Neural cell (in vitro differentiated cells): ENCODE results near the gene WDR5. TPM values are rescaled to one million over a fixed set of nuclear protein-coding genes. Genes with fewer than 3 reads are reported as not detected.

ENCODE experiments used
- H2AFZ ChIP-seq: fragments of 200-600, 300-800 bp; sonication (generic), shearing (Covaris generic); 2 replicates; pipeline ENCODE4 v1.6.0; 2014; ENCODE audit warnings: low read depth, mild to moderate bottlenecking, antibody characterized with exemption, low read length, moderate library complexity
- H3F3A ChIP-seq: fragments of 200-600 bp; shearing (Covaris generic); 2 replicates; pipeline ENCODE4 v1.6.1; 2016; ENCODE audit warnings: mild to moderate bottlenecking, moderate library complexity, mixed read lengths, antibody characterized with exemption, low read length; ENCODE audit not compliant: insufficient read depth, poor library complexity, severe bottlenecking
- H3K27ac ChIP-seq: fragments of 200-600, 300-800 bp; sonication (generic), shearing (Covaris generic); 2 replicates; pipeline ENCODE4 v1.5.1; 2014; ENCODE audit warnings: mild to moderate bottlenecking, low read length, moderate library complexity
- H3K27me3 ChIP-seq: fragments of 300-800, 200-600 bp; sonication (generic), shearing (Covaris generic); 2 replicates; pipeline ENCODE4 v1.6.0; 2014; ENCODE audit warnings: mild to moderate bottlenecking, low read depth, low read length, moderate library complexity; ENCODE audit not compliant: insufficient read depth
- H3K36me3 ChIP-seq: fragments of 300-800, 200-600 bp; sonication (generic), shearing (Covaris generic); 2 replicates; pipeline ENCODE4 v1.5.1; 2014; ENCODE audit warnings: mild to moderate bottlenecking, antibody characterized with exemption, low read length, moderate library complexity; ENCODE audit not compliant: insufficient read depth
- H3K4me2 ChIP-seq: fragments of 300-800, 200-600 bp; sonication (generic), shearing (Covaris generic); 2 replicates; pipeline ENCODE4 v1.6.0; 2014; ENCODE audit warnings: mild to moderate bottlenecking, low read length
- H3K4me3 ChIP-seq: fragments of 300-800, 200-600 bp; sonication (generic), shearing (Covaris generic); 2 replicates; pipeline ENCODE4 v1.5.1; 2014; ENCODE audit warnings: mild to moderate bottlenecking, low read length, moderate library complexity
- H3K79me2 ChIP-seq: fragments of 200-600 bp; shearing (Covaris generic); replicated peaks from 2 replicates; pipeline ENCODE4 v1.6.0; 2014; ENCODE audit warnings: mild to moderate bottlenecking, low read length, moderate library complexity; ENCODE audit not compliant: insufficient read depth
- H3K9ac ChIP-seq: fragments of 300-800, 200-600 bp; sonication (generic), shearing (Covaris generic); 2 replicates; pipeline ENCODE4 v1.6.1; 2016; ENCODE audit warnings: mild to moderate bottlenecking, low read length, mixed read lengths
- H3K9me2 ChIP-seq: fragments of 200-600 bp; shearing (Covaris generic); 2 replicates; pipeline ENCODE4 v1.6.1; 2016; ENCODE audit warnings: mild to moderate bottlenecking, low read length, mixed read lengths; ENCODE audit not compliant: insufficient read depth
- H3K9me3 ChIP-seq: fragments of 200-600, 300-800 bp; sonication (generic), shearing (Covaris generic); 2 replicates; pipeline ENCODE4 v1.6.1; 2016; ENCODE audit warnings: mild to moderate bottlenecking, mixed run types, low read length, moderate library complexity, mixed read lengths
- H4K20me1 ChIP-seq: fragments of 200-600 bp; shearing (Covaris generic); 2 replicates; pipeline ENCODE4 v1.6.1; 2016; ENCODE audit warnings: mild to moderate bottlenecking, mixed run types; ENCODE audit not compliant: insufficient read depth
- EP300 ChIP-seq: fragments of 450-650 bp; conservative IDR thresholded peaks from 2 replicates; pipeline ENCODE4 v1.6.1; 2014; ENCODE audit warnings: antibody characterized with exemption, mild to moderate bottlenecking, moderate library complexity; ENCODE audit not compliant: poor library complexity, severe bottlenecking
- EZH2 ChIP-seq: fragments of 200-600, 300-800 bp; shearing (Covaris generic), sonication (generic); IDR thresholded peaks from 2 replicates; pipeline ENCODE4 v1.6.1; 2014; ENCODE audit warnings: antibody characterized with exemption, low read length, borderline replicate concordance, mild to moderate bottlenecking; ENCODE audit not compliant: insufficient read depth, poor library complexity, severe bottlenecking
- MXI1 ChIP-seq: fragments of 450-650 bp; conservative IDR thresholded peaks from 2 replicates; pipeline ENCODE4 v1.6.1; 2014; ENCODE audit warnings: antibody characterized with exemption, mild to moderate bottlenecking; ENCODE audit not compliant: poor library complexity, severe bottlenecking
- POLR2AphosphoS5 ChIP-seq: IDR thresholded peaks from 2 replicates; pipeline ENCODE4 v1.6.1; 2012
- RAD21 ChIP-seq: fragments of 450-650 bp; conservative IDR thresholded peaks from 2 replicates; pipeline ENCODE4 v1.6.1; 2014; ENCODE audit warnings: antibody characterized with exemption, mild to moderate bottlenecking, moderate library complexity
- SMC3 ChIP-seq: fragments of 450-650 bp; conservative IDR thresholded peaks from 2 replicates; pipeline ENCODE4 v1.6.1; 2014; ENCODE audit warnings: antibody characterized with exemption, mild to moderate bottlenecking, moderate library complexity; ENCODE audit not compliant: poor library complexity
- TAF1 ChIP-seq: IDR thresholded peaks from 2 replicates; pipeline ENCODE4 v1.6.1; 2012; ENCODE audit warnings: low read depth
- polyA plus RNA-seq: library from polyadenylated mRNA; depleted of rRNA; stranded (reverse); fragments of >200 nt; gene quantifications from 2 replicates; pipeline ENCODE4 v1.2.3, GENCODE V29; 2014
- TF ChIP-seq, protein P1 (sequence below): fragments of 450-650 bp; IDR thresholded peaks from 2 replicates; pipeline ENCODE4 v1.5.1; 2014; ENCODE audit warnings: antibody characterized with exemption, mild to moderate bottlenecking, moderate library complexity; ENCODE audit not compliant: poor library complexity, severe bottlenecking
- TF ChIP-seq, protein P2 (sequence below): IDR thresholded peaks from 2 replicates; pipeline ENCODE4 v1.6.1; 2012; ENCODE audit warnings: borderline replicate concordance

Gene WDR5
- polyA plus RNA-seq, 1 donor from 2014 or later: 40.2 TPM

DNA sequence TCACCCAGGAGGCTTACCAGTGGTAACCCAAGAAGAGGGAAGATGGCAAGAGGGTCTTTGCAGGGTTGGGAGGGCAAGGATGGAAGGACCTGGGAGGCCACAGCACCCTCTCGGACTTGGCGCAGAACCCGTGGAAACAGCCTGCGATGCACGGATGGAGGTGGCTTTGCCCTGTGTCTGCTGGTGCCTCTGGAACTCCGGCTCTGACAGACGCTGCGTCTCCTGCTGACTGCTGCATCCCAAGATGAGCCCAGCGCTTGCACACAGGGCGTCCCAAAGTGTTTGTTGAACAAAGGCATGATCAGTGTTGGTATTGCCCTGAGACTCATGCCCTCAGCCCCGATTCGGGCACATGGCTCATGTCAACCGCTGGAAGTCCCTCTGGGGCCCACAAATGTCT lies 30.5 kb downstream of the WDR5 start:
- TF ChIP-seq, protein P1, sequence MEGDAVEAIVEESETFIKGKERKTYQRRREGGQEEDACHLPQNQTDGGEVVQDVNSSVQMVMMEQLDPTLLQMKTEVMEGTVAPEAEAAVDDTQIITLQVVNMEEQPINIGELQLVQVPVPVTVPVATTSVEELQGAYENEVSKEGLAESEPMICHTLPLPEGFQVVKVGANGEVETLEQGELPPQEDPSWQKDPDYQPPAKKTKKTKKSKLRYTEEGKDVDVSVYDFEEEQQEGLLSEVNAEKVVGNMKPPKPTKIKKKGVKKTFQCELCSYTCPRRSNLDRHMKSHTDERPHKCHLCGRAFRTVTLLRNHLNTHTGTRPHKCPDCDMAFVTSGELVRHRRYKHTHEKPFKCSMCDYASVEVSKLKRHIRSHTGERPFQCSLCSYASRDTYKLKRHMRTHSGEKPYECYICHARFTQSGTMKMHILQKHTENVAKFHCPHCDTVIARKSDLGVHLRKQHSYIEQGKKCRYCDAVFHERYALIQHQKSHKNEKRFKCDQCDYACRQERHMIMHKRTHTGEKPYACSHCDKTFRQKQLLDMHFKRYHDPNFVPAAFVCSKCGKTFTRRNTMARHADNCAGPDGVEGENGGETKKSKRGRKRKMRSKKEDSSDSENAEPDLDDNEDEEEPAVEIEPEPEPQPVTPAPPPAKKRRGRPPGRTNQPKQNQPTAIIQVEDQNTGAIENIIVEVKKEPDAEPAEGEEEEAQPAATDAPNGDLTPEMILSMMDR: no peak
- TF ChIP-seq EZH2: no peak
- no peak for TF ChIP-seq RAD21
- TF ChIP-seq EP300: no peak
- TF ChIP-seq SMC3: no peak
- TF ChIP-seq MXI1: no peak
- no peak for TF ChIP-seq TAF1
- TF ChIP-seq POLR2AphosphoS5: no peak
- TF ChIP-seq, protein P2, sequence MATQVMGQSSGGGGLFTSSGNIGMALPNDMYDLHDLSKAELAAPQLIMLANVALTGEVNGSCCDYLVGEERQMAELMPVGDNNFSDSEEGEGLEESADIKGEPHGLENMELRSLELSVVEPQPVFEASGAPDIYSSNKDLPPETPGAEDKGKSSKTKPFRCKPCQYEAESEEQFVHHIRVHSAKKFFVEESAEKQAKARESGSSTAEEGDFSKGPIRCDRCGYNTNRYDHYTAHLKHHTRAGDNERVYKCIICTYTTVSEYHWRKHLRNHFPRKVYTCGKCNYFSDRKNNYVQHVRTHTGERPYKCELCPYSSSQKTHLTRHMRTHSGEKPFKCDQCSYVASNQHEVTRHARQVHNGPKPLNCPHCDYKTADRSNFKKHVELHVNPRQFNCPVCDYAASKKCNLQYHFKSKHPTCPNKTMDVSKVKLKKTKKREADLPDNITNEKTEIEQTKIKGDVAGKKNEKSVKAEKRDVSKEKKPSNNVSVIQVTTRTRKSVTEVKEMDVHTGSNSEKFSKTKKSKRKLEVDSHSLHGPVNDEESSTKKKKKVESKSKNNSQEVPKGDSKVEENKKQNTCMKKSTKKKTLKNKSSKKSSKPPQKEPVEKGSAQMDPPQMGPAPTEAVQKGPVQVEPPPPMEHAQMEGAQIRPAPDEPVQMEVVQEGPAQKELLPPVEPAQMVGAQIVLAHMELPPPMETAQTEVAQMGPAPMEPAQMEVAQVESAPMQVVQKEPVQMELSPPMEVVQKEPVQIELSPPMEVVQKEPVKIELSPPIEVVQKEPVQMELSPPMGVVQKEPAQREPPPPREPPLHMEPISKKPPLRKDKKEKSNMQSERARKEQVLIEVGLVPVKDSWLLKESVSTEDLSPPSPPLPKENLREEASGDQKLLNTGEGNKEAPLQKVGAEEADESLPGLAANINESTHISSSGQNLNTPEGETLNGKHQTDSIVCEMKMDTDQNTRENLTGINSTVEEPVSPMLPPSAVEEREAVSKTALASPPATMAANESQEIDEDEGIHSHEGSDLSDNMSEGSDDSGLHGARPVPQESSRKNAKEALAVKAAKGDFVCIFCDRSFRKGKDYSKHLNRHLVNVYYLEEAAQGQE: no peak
- Histone ChIP-seq H3K9me3 (no peaks in the 10 kb centered on the region), H3K36me3 (no peaks in the 10 kb centered on the region), H3K9me2 (no peaks in the 10 kb centered on the region), H3F3A (no peaks in the 10 kb centered on the region), H3K4me2 (no peak overlapping the region), H2AFZ (no peak overlapping the region), H3K27ac (no peak overlapping the region), H3K4me3 (no peak overlapping the region), H3K9ac (no peak overlapping the region), H3K79me2 (no peaks in the 10 kb centered on the region), H3K27me3 (no peaks in the 10 kb centered on the region), H4K20me1 (no peaks in the 10 kb centered on the region)

DNA sequence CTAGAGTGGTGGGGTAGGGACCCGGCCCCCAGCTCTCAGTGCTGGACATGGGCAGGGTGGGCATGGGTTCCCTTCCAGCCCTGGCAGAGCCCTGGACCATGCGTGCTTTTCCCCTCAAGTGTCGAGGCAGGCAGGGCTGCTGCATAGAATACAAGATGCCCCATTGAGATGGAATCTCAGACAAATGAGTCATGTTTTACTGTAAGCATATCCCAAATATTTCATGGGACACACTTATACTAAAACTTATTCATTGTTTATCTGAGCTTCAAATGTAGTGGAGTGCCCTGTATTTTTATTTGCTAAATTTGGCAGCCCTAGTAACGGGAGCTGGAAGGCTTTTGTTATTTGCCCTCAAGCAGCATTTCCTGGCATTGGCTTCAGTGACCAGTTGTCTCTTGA lies 31.6 kb downstream of the WDR5 start:
- no peak overlapping the region for H3K4me3 ChIP-seq
- no peak overlapping the region for H3K9ac ChIP-seq
- TF ChIP-seq MXI1: no peak
- TF ChIP-seq, protein P1: no peak
- no peak overlapping the region for H3K27ac ChIP-seq
- no peak overlapping the region for H3K4me2 ChIP-seq
- no peaks in the 10 kb centered on the region for H3K27me3 ChIP-seq
- H3K36me3 ChIP-seq: no peaks in the 10 kb centered on the region
- no peaks in the 10 kb centered on the region for H3K9me2 ChIP-seq
- H3K9me3 ChIP-seq: no peaks in the 10 kb centered on the region
- H4K20me1 ChIP-seq: no peaks in the 10 kb centered on the region
- no peaks in the 10 kb centered on the region for H3F3A ChIP-seq
- no peak overlapping the region for H2AFZ ChIP-seq
- H3K79me2 ChIP-seq: no peaks in the 10 kb centered on the region
